Measurements from ENCODE around the gene SMYD5. TPM values are rescaled to one million over a fixed set of nuclear protein-coding genes. Genes with fewer than 3 reads are reported as not detected.
"Not testable (repeated sequence)": the region's sequence is repeated elsewhere in the genome, so short reads cannot be mapped to it uniquely, and the experiment has no call there.

The SMYD5 gene
- total RNA-seq, 1 donor from 2014 or later: 18.4 TPM

GRCh38 chr2:73185965-73186364 lies 28.1 kb upstream of the SMYD5 start:
- no peak for FAIRE-seq
- Histone ChIP-seq H3K4me3 (ENCODE audit: low read depth, low read length) (no peak overlapping the region), H3K36me3 (ENCODE audit: control insufficient read depth, insufficient read depth, low read length) (no peaks in the 10 kb centered on the region), H3K27me3 (ENCODE audit: control insufficient read depth, insufficient read depth, low read length) (peaks cover 13% of the 10 kb centered on the region)
- TF ChIP-seq CTCF (IDR thresholded peaks at IDR 0.05; ENCODE audit: insufficient read depth, low read length, severe bottlenecking): no peak
- no peak for DNase-seq (ENCODE audit: low read depth)

- TF ChIP-seq CTCF (IDR thresholded peaks at IDR 0.05; ENCODE audit: insufficient read depth, low read length, severe bottlenecking): no peak
- H3K27me3 ChIP-seq (ENCODE audit: control insufficient read depth, insufficient read depth, low read length): peaks cover 13% of the 10 kb centered on the region
- H3K36me3 ChIP-seq (ENCODE audit: control insufficient read depth, insufficient read depth, low read length): no peaks in the 10 kb centered on the region
- DNase-seq (ENCODE audit: low read depth) (no peak), FAIRE-seq (no peak)
- no peak overlapping the region for H3K4me3 ChIP-seq (ENCODE audit: low read depth, low read length)
Observed at GRCh38 chr2:73187549-73187948, 26.5 kb upstream of the SMYD5 start.

GRCh38 chr2:73197579-73197978 lies 16.5 kb upstream of the SMYD5 start:
- no peak for TF ChIP-seq CTCF (IDR thresholded peaks at IDR 0.05; ENCODE audit: insufficient read depth, low read length, severe bottlenecking)
- no peak for FAIRE-seq
- Histone ChIP-seq H3K4me3 (ENCODE audit: low read depth, low read length) (no peak overlapping the region), H3K36me3 (ENCODE audit: control insufficient read depth, insufficient read depth, low read length) (no peaks in the 10 kb centered on the region), H3K27me3 (ENCODE audit: control insufficient read depth, insufficient read depth, low read length) (peaks cover 6% of the 10 kb centered on the region)
- DNase-seq (ENCODE audit: low read depth): peak; percentile 95

GRCh38 chr2:73200281-73200680 lies 13.8 kb upstream of the SMYD5 start:
- not testable (repeated sequence) for FAIRE-seq; H3K36me3 ChIP-seq (ENCODE audit: control insufficient read depth, insufficient read depth, low read length); H3K4me3 ChIP-seq (ENCODE audit: low read depth, low read length)
- DNase-seq (ENCODE audit: low read depth): peak; percentile 66
- H3K27me3 ChIP-seq (ENCODE audit: control insufficient read depth, insufficient read depth, low read length): peaks cover 19% of the 10 kb centered on the region

GRCh38 chr2:73202156-73203054 lies 11.6 kb upstream of the SMYD5 start, which contains the start of gene NOTO:
TSS of gene NOTO (plus strand) at chr2:73202574. CDS start at chr2:73202667, 93 bp downstream.
- Histone ChIP-seq H3K36me3 (ENCODE audit: control insufficient read depth, insufficient read depth, low read length) (no peaks in the 10 kb centered on the region), H3K4me3 (ENCODE audit: low read depth, low read length) (peak within 1 kb of the TSS; percentile 4), H3K27me3 (ENCODE audit: control insufficient read depth, insufficient read depth, low read length) (peaks cover 19% of the 10 kb centered on the region)
- peak; percentile 7 for DNase-seq (ENCODE audit: low read depth)
- TF ChIP-seq CTCF (IDR thresholded peaks at IDR 0.05; ENCODE audit: insufficient read depth, low read length, severe bottlenecking): no peak
- FAIRE-seq: no peak

GRCh38 chr2:73203055-73203681 lies 10.9 kb upstream of the SMYD5 start:
- no peak for DNase-seq (ENCODE audit: low read depth)
- Histone ChIP-seq H3K27me3 (ENCODE audit: control insufficient read depth, insufficient read depth, low read length) (peaks cover 19% of the 10 kb centered on the region), H3K36me3 (ENCODE audit: control insufficient read depth, insufficient read depth, low read length) (no peaks in the 10 kb centered on the region), H3K4me3 (ENCODE audit: low read depth, low read length) (no peak overlapping the region)
- no peak for FAIRE-seq
- TF ChIP-seq CTCF (IDR thresholded peaks at IDR 0.05; ENCODE audit: insufficient read depth, low read length, severe bottlenecking): no peak

All from bronchial epithelial cell (primary cell).